HepG2 (cell line): Measurements from ENCODE around the gene FANCF.

Experiments used
- CBFB ChIP-seq: sonication (generic); formaldehyde crosslinking; IDR thresholded peaks from 2 replicates; pipeline ENCODE4 v1.4.0; 2020; ENCODE audit warnings: missing genetic modification reagents
- CTCF ChIP-seq: sonication (generic); formaldehyde crosslinking; IDR thresholded peaks from 2 replicates; pipeline ENCODE4 v1.5.0; 2020; ENCODE audit warnings: mild to moderate bottlenecking, missing genetic modification reagents, moderate library complexity
- GABPA ChIP-seq, 2 experiments: IDR thresholded peaks; 2 replicates each; pipeline ENCODE4 v1.6.1; 2011 to 2016; ENCODE audit warnings: low read depth in 2 of 2, low read length in 1 of 2, missing biosample characterization in 1 of 2, missing genetic modification characterization in 1 of 2
- GABPB1 ChIP-seq: IDR thresholded peaks from 2 replicates; pipeline ENCODE4 v1.6.1; 2016; ENCODE audit warnings: mild to moderate bottlenecking, missing genetic modification reagents, moderate library complexity, missing compliant biosample characterization
- POLR2A ChIP-seq, 2 experiments: IDR thresholded peaks; 2 replicates each; pipeline ENCODE4 v1.6.1; 2011; ENCODE audit warnings: low read depth in 2 of 2, low read length in 2 of 2, mild to moderate bottlenecking in 1 of 2, moderate library complexity in 1 of 2; ENCODE audit not compliant: insufficient read depth in 1 of 2
- POLR2AphosphoS5 ChIP-seq: IDR thresholded peaks from 2 replicates; pipeline ENCODE4 v1.6.1; 2012; ENCODE audit warnings: low read depth, low read length
- STAT6 ChIP-seq: sonication (generic); formaldehyde crosslinking; IDR thresholded peaks from 2 replicates; pipeline ENCODE4 v1.4.0; 2020; ENCODE audit warnings: missing genetic modification reagents, mild to moderate bottlenecking, borderline replicate concordance
- TFAP4 ChIP-seq: sonication (generic); IDR thresholded peaks from 2 replicates; pipeline ENCODE4 v1.6.1; 2016; ENCODE audit warnings: low read depth, borderline replicate concordance
- ZBTB44 ChIP-seq: sonication (generic); formaldehyde crosslinking; IDR thresholded peaks from 2 replicates; pipeline ENCODE4 v1.4.0; 2020; ENCODE audit warnings: missing genetic modification reagents
- ZNF12 ChIP-seq: sonication (generic); formaldehyde crosslinking; IDR thresholded peaks from 2 replicates; pipeline ENCODE4 v1.5.0; 2020; ENCODE audit warnings: missing genetic modification reagents
- ZSCAN12 ChIP-seq: sonication (generic); formaldehyde crosslinking; IDR thresholded peaks from 2 replicates; pipeline ENCODE4 v1.9.0; 2021; ENCODE audit warnings: mild to moderate bottlenecking, missing genetic modification reagents
- TF ChIP-seq, protein P1 (sequence below): sonication (generic); formaldehyde crosslinking; IDR thresholded peaks from 2 replicates; pipeline ENCODE4 v1.5.1; 2020; ENCODE audit warnings: missing genetic modification reagents, mild to moderate bottlenecking, borderline replicate concordance
- TF ChIP-seq, protein P2 (sequence below): sonication (generic); formaldehyde crosslinking; IDR thresholded peaks from 2 replicates; pipeline ENCODE4 v1.4.0; 2020; ENCODE audit warnings: mild to moderate bottlenecking, missing genetic modification reagents

GRCh38 chr11:22635689-22636088 is 10.1 kb upstream of the FANCF start:
- TF ChIP-seq GABPA (IDR thresholded peaks at IDR 0.05; ENCODE audit: low read depth, low read length): no peak
- no peak for TF ChIP-seq GABPA (CRISPR knock-in tag; IDR thresholded peaks at IDR 0.05; ENCODE audit: low read depth)
- TF ChIP-seq, protein P1, sequence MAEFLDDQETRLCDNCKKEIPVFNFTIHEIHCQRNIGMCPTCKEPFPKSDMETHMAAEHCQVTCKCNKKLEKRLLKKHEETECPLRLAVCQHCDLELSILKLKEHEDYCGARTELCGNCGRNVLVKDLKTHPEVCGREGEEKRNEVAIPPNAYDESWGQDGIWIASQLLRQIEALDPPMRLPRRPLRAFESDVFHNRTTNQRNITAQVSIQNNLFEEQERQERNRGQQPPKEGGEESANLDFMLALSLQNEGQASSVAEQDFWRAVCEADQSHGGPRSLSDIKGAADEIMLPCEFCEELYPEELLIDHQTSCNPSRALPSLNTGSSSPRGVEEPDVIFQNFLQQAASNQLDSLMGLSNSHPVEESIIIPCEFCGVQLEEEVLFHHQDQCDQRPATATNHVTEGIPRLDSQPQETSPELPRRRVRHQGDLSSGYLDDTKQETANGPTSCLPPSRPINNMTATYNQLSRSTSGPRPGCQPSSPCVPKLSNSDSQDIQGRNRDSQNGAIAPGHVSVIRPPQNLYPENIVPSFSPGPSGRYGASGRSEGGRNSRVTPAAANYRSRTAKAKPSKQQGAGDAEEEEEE (CRISPR knock-in tag): no peak
- no peak for TF ChIP-seq ZNF12 (CRISPR knock-in tag)
- no peak for TF ChIP-seq POLR2AphosphoS5
- TF ChIP-seq POLR2A (IDR thresholded peaks at IDR 0.05; ENCODE audit: insufficient read depth in 1 of 2, low read depth in 2 of 2, low read length in 2 of 2): no peak
- TF ChIP-seq ZBTB44: no peak
- TF ChIP-seq TFAP4: no peak
- TF ChIP-seq ZSCAN12 (CRISPR knock-in tag): no peak
- TF ChIP-seq CTCF (CRISPR knock-in tag): no peak
- TF ChIP-seq CBFB (CRISPR knock-in tag): no peak
- no peak for TF ChIP-seq GABPB1
- no peak for TF ChIP-seq STAT6 (CRISPR knock-in tag)
- TF ChIP-seq, protein P2, sequence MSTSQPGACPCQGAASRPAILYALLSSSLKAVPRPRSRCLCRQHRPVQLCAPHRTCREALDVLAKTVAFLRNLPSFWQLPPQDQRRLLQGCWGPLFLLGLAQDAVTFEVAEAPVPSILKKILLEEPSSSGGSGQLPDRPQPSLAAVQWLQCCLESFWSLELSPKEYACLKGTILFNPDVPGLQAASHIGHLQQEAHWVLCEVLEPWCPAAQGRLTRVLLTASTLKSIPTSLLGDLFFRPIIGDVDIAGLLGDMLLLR (CRISPR knock-in tag): no peak
